SK-N-MC (cell line): ENCODE data around the gene CCDC87.
A peak's percentile ranks its signal among the peaks of the same experiment; 100 is the strongest.
"Not testable (repeated sequence)": the region's sequence is repeated elsewhere in the genome, so short reads cannot be mapped to it uniquely, and the experiment has no call there.

ENCODE experiments used
- DNase-seq: peaks from one replicate; pipeline ENCODE4 v3.0.0-alpha.2; 2011; ENCODE audit warnings: low read depth, low spot score
- H3K27ac ChIP-seq: fragments of 200-600 bp; sonication (generic); 2 replicates; pipeline ENCODE4 v1.5.1; 2016; ENCODE audit warnings: mixed run types
- H3K36me3 ChIP-seq: fragments of 200-600 bp; sonication (generic); 2 replicates; pipeline ENCODE4 v1.6.1; 2017; ENCODE audit warnings: antibody characterized with exemption, low read length, mixed read lengths; ENCODE audit not compliant: insufficient read depth
- H3K4me3 ChIP-seq: fragments of 200-600 bp; sonication (generic); 2 replicates; pipeline ENCODE4 v1.5.1; 2016
- H3K9ac ChIP-seq: fragments of 200-600 bp; sonication (generic); 2 replicates; pipeline ENCODE4 v1.8.0; 2017; ENCODE audit warnings: mixed run types, mixed read lengths; ENCODE audit not compliant: insufficient read length
- H3K9me3 ChIP-seq: fragments of 200-600 bp; sonication (generic); 2 replicates; pipeline ENCODE4 v1.6.1; 2017; ENCODE audit warnings: low read depth, mild to moderate bottlenecking, antibody characterized with exemption, low read length, moderate library complexity, mixed read lengths
- EZH2 ChIP-seq: fragments of 200-600 bp; sonication (generic); IDR thresholded peaks from one replicate; pipeline ENCODE4 v1.6.1; 2017; ENCODE audit warnings: antibody characterized with exemption
- FOXP2 ChIP-seq: optimal IDR thresholded peaks from 2 replicates; pipeline ENCODE3; 2011; ENCODE audit warnings: mild to moderate bottlenecking, moderate library complexity; ENCODE audit not compliant: insufficient read depth; ENCODE audit errors: extremely low read length, control extremely low read depth
- POLR2AphosphoS5 ChIP-seq: IDR thresholded peaks from 2 replicates; pipeline ENCODE4 v1.6.1; 2012; ENCODE audit warnings: mild to moderate bottlenecking, low read depth, low read length, borderline replicate concordance

The CCDC87 gene

DNA sequence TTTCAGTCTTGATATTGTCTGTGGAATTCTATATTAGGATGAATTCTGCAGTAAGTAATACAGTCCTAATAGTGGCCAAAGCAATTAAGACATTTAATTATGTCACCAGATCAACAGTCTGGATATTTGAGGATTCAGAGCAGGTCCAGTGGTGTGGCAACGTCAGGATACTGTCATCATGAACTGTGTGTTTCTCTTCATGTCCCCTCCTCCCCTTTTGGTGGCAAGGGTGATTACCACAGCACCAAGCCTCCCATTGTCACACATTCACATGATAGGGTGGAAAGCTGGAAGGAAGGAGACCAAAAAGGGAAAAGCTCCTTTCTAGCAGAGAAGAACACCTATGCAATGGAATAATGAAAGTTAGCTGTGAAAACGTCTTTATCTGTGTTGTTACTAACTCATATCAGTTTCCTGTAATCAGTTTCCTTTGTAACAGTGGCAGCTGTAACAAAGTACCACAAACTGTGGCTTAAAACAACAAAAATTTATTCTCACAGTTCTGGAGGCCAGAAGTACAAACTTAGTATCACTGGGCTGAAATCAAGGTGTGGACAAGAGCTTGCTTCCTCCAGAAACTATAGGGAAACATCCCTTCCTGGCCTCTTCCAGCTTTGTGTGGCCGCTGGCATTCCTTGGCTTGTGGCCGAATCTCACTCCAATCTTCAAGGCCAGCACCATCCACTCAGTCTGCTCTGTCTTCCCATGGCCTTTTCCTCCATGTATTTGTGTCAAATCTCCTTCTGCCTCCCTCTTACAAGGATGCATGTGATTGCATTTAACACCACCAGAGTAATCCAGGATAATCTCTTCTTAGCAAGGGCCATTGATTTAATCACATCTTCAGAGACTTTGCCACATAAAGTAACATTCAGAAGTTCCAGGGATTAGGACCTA lies 17.1 kb upstream of the CCDC87 start:
- H3K27ac ChIP-seq: no peak overlapping the region

DNA sequence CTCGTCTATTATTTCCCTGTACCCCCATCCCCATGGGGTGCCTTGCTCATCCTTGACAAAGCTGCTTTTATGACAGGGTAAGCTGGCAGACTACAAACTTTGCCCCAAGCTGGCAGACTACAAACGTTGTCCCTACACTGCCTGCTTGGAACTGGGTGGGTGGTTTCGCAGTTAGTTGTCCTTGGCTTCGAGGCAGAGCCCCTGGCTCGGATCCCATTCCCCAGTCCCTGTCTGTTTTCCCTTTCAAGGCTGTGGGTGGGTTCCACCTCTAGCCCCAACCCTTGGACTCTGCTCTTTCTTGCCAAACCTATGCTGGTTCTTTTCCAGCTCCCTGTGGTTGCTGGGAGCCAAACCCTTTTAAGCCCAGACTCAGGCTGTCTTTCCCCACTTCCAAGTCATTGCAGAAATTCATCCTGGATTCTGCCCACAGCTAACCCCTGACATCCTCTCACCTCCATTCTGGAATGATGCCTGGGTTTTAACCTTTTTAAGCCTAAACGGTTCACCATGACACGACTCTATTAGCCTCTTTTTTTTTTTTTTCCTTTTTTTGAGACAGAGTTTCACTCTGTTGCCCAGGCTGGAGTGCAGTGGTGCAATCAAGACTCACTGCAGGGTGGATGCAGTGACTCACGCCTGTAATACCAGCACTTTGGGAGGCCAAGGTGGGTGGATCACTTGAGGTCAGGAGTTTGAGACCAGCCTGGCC lies 14.4 kb upstream of the CCDC87 start:
- no peak for TF ChIP-seq POLR2AphosphoS5
- TF ChIP-seq FOXP2: no peak
- no peak for TF ChIP-seq EZH2
- DNase-seq: no peak
- Histone ChIP-seq H3K36me3 (peaks cover 15% of the 10 kb centered on the region; the same call in 1 of the 2 replicates), H3K9ac (no peak overlapping the region), H3K9me3 (no peaks in the 10 kb centered on the region), H3K4me3 (no peak overlapping the region), H3K27ac (no peak overlapping the region)

More for the DNA sequence above, 17.1 kb upstream of the CCDC87 start:
- TF ChIP-seq POLR2AphosphoS5 (no peak), EZH2 (no peak), FOXP2 (no peak)
- no peak overlapping the region for H3K4me3 ChIP-seq
- H3K9ac ChIP-seq: no peak overlapping the region
- H3K9me3 ChIP-seq: no peaks in the 10 kb centered on the region
- no peak for DNase-seq
- peaks cover 8% of the 10 kb centered on the region; the same call in 1 of the 2 replicates for H3K36me3 ChIP-seq

GRCh38 chr11:66606608-66607007 lies 13.7 kb upstream of the CCDC87 start:
- not testable (repeated sequence) for H3K4me3 ChIP-seq, H3K9ac ChIP-seq, H3K27ac ChIP-seq, DNase-seq, H3K9me3 ChIP-seq
- H3K36me3 ChIP-seq: peaks cover 15% of the 10 kb centered on the region; the same call in 1 of the 2 replicates

GRCh38 chr11:66604155-66604554 lies 11.3 kb upstream of the CCDC87 start:
- H3K27ac ChIP-seq: no peak overlapping the region
- DNase-seq: no peak
- TF ChIP-seq POLR2AphosphoS5: no peak
- TF ChIP-seq EZH2: no peak
- TF ChIP-seq FOXP2: no peak
- H3K9me3 ChIP-seq: no peaks in the 10 kb centered on the region
- H3K36me3 ChIP-seq: peaks cover 23% of the 10 kb centered on the region; the same call in 1 of the 2 replicates
- H3K4me3 ChIP-seq: no peak overlapping the region
- no peak overlapping the region for H3K9ac ChIP-seq

DNA sequence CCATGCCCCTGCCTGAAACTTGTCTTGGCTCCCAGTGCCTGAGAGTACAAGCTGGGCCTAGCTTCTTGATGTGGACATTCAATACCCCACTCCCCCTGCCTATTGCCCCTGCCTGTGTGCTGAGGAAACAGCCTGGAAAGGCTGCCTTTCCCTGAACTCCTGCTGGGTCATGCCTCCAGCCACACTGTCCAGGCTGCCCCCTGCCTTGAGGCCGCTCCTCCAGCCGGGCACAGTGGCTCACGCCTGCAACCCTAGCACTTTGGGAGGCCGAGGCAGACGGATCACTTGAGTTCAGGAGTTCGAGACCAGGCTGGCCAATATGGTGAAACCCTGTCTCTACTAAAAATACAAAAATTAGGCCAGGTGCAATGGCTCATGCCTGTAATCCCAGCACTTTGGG lies 10.2 kb upstream of the CCDC87 start:
- no peak overlapping the region for H3K27ac ChIP-seq
- peaks cover 23% of the 10 kb centered on the region; the same call in 1 of the 2 replicates for H3K36me3 ChIP-seq
- H3K9ac ChIP-seq: no peak overlapping the region
- TF ChIP-seq FOXP2 (no peak), POLR2AphosphoS5 (no peak), EZH2 (no peak)
- no peak for DNase-seq
- H3K4me3 ChIP-seq: no peak overlapping the region
- no peaks in the 10 kb centered on the region for H3K9me3 ChIP-seq

- H3K9me3 ChIP-seq: no peaks in the 10 kb centered on the region
- no peak overlapping the region for H3K9ac ChIP-seq
- H3K36me3 ChIP-seq: peaks cover 22% of the 10 kb centered on the region; the same call in 1 of the 2 replicates
- DNase-seq: no peak
- H3K4me3 ChIP-seq: no peak overlapping the region
- TF ChIP-seq EZH2: no peak
- no peak for TF ChIP-seq POLR2AphosphoS5
- H3K27ac ChIP-seq: 0 out of 2 replicates have a peak overlapping the region, but pooled peaks have one; percentile 19
Measured at GRCh38 chr11:66600631-66601233, 7.9 kb upstream of the CCDC87 start.

GRCh38 chr11:66600219-66600618 lies 7.4 kb upstream of the CCDC87 start:
- DNase-seq: no peak
- 0 out of 2 replicates have a peak overlapping the region, but pooled peaks have one; percentile 19 for H3K27ac ChIP-seq
- TF ChIP-seq FOXP2 (no peak), EZH2 (no peak)

GRCh38 chr11:66598993-66599392 lies 6.1 kb upstream of the CCDC87 start:
- TF ChIP-seq FOXP2: no peak
- no peak for TF ChIP-seq EZH2
- no peak for TF ChIP-seq POLR2AphosphoS5
- Histone ChIP-seq H3K36me3 (peaks cover 8% of the 10 kb centered on the region; the same call in 1 of the 2 replicates), H3K4me3 (no peak overlapping the region), H3K9ac (no peak overlapping the region), H3K9me3 (no peaks in the 10 kb centered on the region), H3K27ac (no peak overlapping the region)
- no peak for DNase-seq

More at GRCh38 chr11:66600219-66600618, 7.4 kb upstream of the CCDC87 start:
- H3K4me3 ChIP-seq: no peak overlapping the region
- no peak overlapping the region for H3K9ac ChIP-seq
- peaks cover 17% of the 10 kb centered on the region; the same call in 1 of the 2 replicates for H3K36me3 ChIP-seq
- no peaks in the 10 kb centered on the region for H3K9me3 ChIP-seq
